GM23248 (cell line): ENCODE results near the gene ZNF429.

ENCODE experiments used
- EZH2 ChIP-seq: fragments of 200-600 bp; sonication (generic); IDR thresholded peaks from 2 replicates; pipeline ENCODE4 v1.6.1; 2018; ENCODE audit warnings: antibody characterized with exemption, mild to moderate bottlenecking; ENCODE audit not compliant: insufficient read depth, poor library complexity, severe bottlenecking
- EZH2phosphoT487 ChIP-seq: fragments of 200-600 bp; sonication (generic); IDR thresholded peaks from 2 replicates; pipeline ENCODE4 v1.6.1; 2018; ENCODE audit warnings: antibody characterized with exemption, moderate library complexity, mild to moderate bottlenecking, low read depth; ENCODE audit not compliant: insufficient read depth

DNA sequence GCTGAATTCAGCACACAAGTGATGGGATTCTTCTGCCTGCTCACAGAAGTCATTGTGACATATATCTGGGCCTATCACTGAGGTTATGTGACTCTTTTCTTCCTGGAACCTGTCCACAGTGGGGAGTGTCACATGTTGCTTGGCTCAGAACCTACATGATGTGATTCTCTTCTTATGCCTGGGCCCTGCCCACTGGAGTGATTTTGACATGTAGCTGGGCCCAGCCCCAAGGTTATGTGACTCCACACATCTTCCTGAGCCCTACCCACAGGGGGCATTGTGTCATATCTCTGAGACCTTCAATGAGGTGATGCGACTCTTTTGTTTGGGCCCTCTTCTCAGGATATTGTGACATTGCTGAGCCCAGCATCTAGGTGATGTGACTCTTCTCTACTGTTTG lies 17.4 kb upstream of the ZNF429 start:
- no peak for TF ChIP-seq EZH2
- TF ChIP-seq EZH2phosphoT487, result no peak
